Glutamatergic neuron (in vitro differentiated cells): ENCODE measurements around the gene IFI27L1. TPM values are rescaled to one million over a fixed set of nuclear protein-coding genes. Genes with fewer than 3 reads are reported as not detected.

Experiments used
- DNase-seq: peaks from one replicate; pipeline ENCODE4 v3.0.0; 2022
- H3K27ac Mint-ChIP-seq: one replicate; pipeline ENCODE4 v1.8.0; 2020; ENCODE audit warnings: mild to moderate bottlenecking, mixed read lengths, inconsistent platforms; ENCODE audit not compliant: unreplicated experiment
- H3K27me3 Mint-ChIP-seq: one replicate; pipeline ENCODE4 v1.8.0; 2020; ENCODE audit warnings: mild to moderate bottlenecking, moderate library complexity, mixed read lengths, inconsistent platforms; ENCODE audit not compliant: unreplicated experiment
- H3K36me3 Mint-ChIP-seq: one replicate; pipeline ENCODE4 v1.8.0; 2020; ENCODE audit warnings: mild to moderate bottlenecking, mixed read lengths, inconsistent platforms; ENCODE audit not compliant: unreplicated experiment
- H3K4me1 Mint-ChIP-seq: one replicate; pipeline ENCODE4 v1.8.0; 2020; ENCODE audit warnings: mild to moderate bottlenecking, low read depth, mixed read lengths, inconsistent platforms; ENCODE audit not compliant: unreplicated experiment
- H3K4me3 Mint-ChIP-seq: one replicate; pipeline ENCODE4 v1.8.0; 2020; ENCODE audit warnings: mild to moderate bottlenecking, mixed read lengths, inconsistent platforms; ENCODE audit not compliant: unreplicated experiment
- H3K9me3 Mint-ChIP-seq: one replicate; pipeline ENCODE4 v1.8.0; 2020; ENCODE audit warnings: mild to moderate bottlenecking, moderate library complexity, mixed read lengths, inconsistent platforms; ENCODE audit not compliant: unreplicated experiment
- total RNA-seq: library from RNA; stranded (reverse); fragmentation: NEBNext Ultra II Directional; extraction: Animal tissue kit (Norgen Biotek cat#: 25700); gene quantifications from one replicate; pipeline ENCODE4 v1.2.1, GENCODE V29; 2021; ENCODE audit not compliant: unreplicated experiment
- TF ChIP-seq, protein P1 (sequence below): fragments of 200-600 bp; sonication (generic); IDR thresholded peaks from one replicate; pipeline ENCODE4 v1.5.0; 2021; ENCODE audit not compliant: partially characterized antibody, unreplicated experiment

IFI27L1 gene
- total RNA-seq, 1 donor from 2014 or later = 45.7 TPM

DNA sequence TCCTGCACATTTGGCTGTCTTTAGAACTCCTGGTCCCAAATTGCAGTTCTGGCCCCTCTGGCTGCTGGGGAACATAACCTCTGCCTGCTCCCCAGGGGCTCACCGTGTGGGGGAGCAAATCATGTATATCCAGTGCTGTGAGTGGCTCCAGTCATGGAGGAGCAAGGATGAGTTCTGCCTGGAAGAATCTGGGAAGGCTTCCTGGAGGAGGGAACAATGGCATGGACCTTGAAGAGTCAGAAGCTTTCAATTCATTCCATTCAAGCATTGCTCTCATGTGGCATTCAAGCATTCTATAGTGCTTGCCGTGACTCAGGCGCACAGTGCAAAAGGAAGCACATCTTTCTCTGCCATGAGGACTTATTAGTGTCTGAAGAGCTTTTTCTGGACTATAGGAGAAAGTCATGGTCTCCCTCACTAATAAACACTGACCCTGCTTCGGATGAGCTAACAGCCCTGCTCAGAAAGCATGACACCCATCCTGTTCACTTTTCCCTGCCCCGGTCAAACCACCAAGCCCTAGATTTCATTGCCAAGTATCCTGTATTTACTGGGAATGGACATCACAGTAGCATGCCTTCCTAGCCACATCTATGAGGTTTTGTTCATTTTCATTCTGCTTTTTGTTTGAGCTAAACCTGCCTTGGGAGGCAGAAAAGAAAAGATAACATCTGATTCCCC, 32.9 kb downstream of the IFI27L1 start:
- Mint-ChIP-seq H3K9me3 (peaks cover 2% of the 10 kb centered on the region), H3K4me1 (peaks cover 6% of the 10 kb centered on the region), H3K27me3 (peaks cover 4% of the 10 kb centered on the region), H3K4me3 (peak overlapping the region; percentile 13), H3K27ac (no peak overlapping the region), H3K36me3 (no peaks in the 10 kb centered on the region)
- no peak for DNase-seq
- TF ChIP-seq, protein P1, sequence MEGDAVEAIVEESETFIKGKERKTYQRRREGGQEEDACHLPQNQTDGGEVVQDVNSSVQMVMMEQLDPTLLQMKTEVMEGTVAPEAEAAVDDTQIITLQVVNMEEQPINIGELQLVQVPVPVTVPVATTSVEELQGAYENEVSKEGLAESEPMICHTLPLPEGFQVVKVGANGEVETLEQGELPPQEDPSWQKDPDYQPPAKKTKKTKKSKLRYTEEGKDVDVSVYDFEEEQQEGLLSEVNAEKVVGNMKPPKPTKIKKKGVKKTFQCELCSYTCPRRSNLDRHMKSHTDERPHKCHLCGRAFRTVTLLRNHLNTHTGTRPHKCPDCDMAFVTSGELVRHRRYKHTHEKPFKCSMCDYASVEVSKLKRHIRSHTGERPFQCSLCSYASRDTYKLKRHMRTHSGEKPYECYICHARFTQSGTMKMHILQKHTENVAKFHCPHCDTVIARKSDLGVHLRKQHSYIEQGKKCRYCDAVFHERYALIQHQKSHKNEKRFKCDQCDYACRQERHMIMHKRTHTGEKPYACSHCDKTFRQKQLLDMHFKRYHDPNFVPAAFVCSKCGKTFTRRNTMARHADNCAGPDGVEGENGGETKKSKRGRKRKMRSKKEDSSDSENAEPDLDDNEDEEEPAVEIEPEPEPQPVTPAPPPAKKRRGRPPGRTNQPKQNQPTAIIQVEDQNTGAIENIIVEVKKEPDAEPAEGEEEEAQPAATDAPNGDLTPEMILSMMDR = no peak

DNA sequence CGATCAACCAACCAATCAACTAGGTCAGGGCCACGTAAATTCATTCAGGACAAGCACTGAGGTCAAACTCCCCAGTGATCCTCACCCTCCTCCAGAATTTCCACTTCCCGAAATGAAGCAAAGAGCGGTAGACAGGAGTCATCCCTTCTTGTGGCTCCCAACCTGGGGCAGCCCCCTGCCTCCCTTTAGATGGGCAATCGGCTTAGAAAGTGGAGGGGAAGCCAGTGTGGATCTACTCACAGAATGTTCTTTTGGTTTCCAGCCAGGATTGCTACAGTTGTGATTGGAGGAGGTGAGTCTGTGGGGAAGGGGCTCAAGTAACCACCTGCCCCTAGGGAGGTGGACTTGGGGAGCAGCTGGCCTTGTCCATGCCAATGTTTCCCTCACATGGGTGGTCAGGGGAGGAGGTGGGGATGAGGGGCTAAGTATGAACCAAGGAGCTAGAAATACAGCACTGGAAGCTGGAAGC, 33.5 kb downstream of the IFI27L1 start:
- no peak for DNase-seq
- Mint-ChIP-seq H3K36me3 (no peaks in the 10 kb centered on the region), H3K4me1 (peaks cover 6% of the 10 kb centered on the region), H3K4me3 (peak overlapping the region; percentile 13), H3K27me3 (peaks cover 4% of the 10 kb centered on the region), H3K9me3 (peaks cover 2% of the 10 kb centered on the region), H3K27ac (no peak overlapping the region)
- TF ChIP-seq, protein P1 = no peak

DNA sequence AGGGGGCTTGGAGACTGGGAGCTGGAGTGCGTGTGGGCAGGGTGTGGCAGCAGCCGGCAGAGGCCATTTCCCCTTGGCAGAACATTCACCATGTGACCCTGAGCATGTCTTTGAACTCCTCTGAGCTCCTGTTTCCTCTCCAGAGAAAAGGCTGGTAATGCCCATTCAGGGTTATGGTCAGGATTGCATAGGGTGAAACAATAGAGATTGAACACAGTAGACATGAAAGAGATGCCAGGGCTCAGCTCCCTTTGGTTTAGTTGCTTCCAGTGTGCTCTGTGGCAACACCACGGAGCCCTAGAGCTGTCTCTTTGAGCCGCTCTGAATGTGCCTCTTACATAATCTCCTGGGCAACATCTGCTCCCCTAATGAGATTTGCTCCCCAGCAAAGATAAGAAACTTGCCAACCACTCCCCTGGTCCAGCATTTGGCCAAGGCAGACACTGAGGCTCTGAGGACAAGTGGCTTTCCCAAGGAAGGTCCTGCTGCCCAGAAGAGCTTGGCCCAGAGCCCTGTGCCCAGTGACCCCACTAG, 34.0 kb downstream of the IFI27L1 start:
- Mint-ChIP-seq H3K27ac (no peak overlapping the region), H3K4me3 (no peak overlapping the region), H3K9me3 (peaks cover 2% of the 10 kb centered on the region), H3K36me3 (no peaks in the 10 kb centered on the region), H3K4me1 (peaks cover 6% of the 10 kb centered on the region), H3K27me3 (peaks cover 4% of the 10 kb centered on the region)
- TF ChIP-seq, protein P1 = no peak
- no peak for DNase-seq

DNA sequence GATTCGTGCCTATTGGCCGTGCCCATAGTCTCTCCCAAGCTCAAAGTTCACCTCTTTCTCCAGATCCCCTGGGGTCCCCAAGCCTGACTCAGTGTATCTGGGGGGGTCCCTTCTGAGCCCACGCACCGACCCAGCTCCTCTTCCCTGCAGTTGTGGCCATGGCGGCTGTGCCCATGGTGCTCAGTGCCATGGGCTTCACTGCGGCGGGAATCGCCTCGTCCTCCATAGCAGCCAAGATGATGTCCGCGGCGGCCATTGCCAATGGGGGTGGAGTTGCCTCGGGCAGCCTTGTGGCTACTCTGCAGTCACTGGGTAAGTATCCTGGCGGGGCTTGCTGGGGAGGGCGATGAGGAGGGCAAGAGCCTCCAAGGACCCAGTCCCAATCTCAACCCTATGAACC, 34.5 kb downstream of the IFI27L1 start:
- peaks cover 4% of the 10 kb centered on the region for H3K27me3 Mint-ChIP-seq
- H3K4me3 Mint-ChIP-seq = no peak overlapping the region
- peaks cover 2% of the 10 kb centered on the region for H3K9me3 Mint-ChIP-seq
- no peak overlapping the region for H3K27ac Mint-ChIP-seq
- TF ChIP-seq, protein P1 = no peak
- DNase-seq = no peak
- H3K36me3 Mint-ChIP-seq = no peaks in the 10 kb centered on the region
- H3K4me1 Mint-ChIP-seq = peaks cover 6% of the 10 kb centered on the region

DNA sequence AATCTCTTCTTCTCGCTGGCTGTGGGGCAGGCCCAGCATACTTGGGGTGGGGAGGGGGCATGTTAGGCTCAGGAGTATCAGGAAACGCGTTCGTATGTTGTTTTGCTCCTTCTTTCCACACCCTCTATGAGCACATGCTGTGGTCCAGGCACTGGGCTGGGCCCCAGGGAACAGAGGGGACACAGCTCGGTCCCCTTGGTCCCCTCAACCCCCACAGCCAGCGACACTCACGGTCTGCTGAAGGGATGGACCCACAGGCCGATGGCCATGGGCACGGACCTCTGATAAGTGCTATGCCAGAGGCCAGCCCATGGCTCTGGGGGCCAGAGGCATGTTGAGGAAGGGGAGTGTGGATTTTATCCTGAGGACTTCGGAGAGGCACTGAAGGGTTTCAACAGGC, 35.6 kb downstream of the IFI27L1 start:
- Mint-ChIP-seq H3K4me3 (no peak overlapping the region), H3K4me1 (peaks cover 6% of the 10 kb centered on the region), H3K27ac (no peak overlapping the region), H3K27me3 (peaks cover 2% of the 10 kb centered on the region), H3K9me3 (peaks cover 2% of the 10 kb centered on the region), H3K36me3 (no peaks in the 10 kb centered on the region)
- no peak for DNase-seq
- TF ChIP-seq, protein P1 = no peak
